Left lung (tissue), 10 donors: ENCODE measurements around the gene SPATA19. TPM values are rescaled to one million over a fixed set of nuclear protein-coding genes. Genes with fewer than 3 reads are reported as not detected.

Experiments used
- ATAC-seq: fragments of 200-7000 bp; cut with Tn5 transposase; one replicate; pipeline ENCODE4 v1.9.1; 2020; ENCODE audit warnings: moderate library complexity
- DNase-seq, 4 donors: peaks; one replicate each; pipeline ENCODE4 v3.0.0-alpha.2; 2013 to 2020
- H3K27ac ChIP-seq, 2 donors: fragments of 200-600 bp; sonication (generic) in 1 of 2; one replicate each; pipeline versions ENCODE4 v1.5.0 to v1.8.0; 2020 to 2021
- H3K27me3 ChIP-seq, 2 donors: fragments of 200-600 bp; sonication (generic) in 1 of 2; one replicate each; pipeline versions ENCODE4 v1.5.0 to v1.8.0; 2020 to 2021
- H3K36me3 ChIP-seq, 2 donors: fragments of 200-600 bp; sonication (generic) in 1 of 2; one replicate each; pipeline versions ENCODE4 v1.5.0 to v1.8.0; 2020 to 2021
- H3K4me1 ChIP-seq, 2 donors: fragments of 200-600 bp; one replicate each; pipeline ENCODE4 v1.8.0; 2021
- H3K4me3 ChIP-seq, 2 donors: fragments of 200-600 bp; sonication (generic) in 1 of 2; one replicate each; pipeline versions ENCODE4 v1.5.0 to v1.8.0; 2020 to 2021; ENCODE audit warnings: mild to moderate bottlenecking in 1 of 2
- H3K9me3 ChIP-seq, 2 donors: fragments of 200-600 bp; sonication (generic) in 1 of 2; one replicate each; pipeline versions ENCODE4 v1.5.0 to v1.8.0; 2020 to 2021
- CTCF ChIP-seq, 2 donors: fragments of 200-600 bp; sonication (generic) in 1 of 2; IDR thresholded peaks; one replicate each; pipeline versions ENCODE4 v1.5.0 to v1.8.0; 2021; ENCODE audit warnings: antibody characterized with exemption in 2 of 2
- intact Hi-C, 2 donors: fragments of 100-400 bp; cut with DNase I; formaldehyde crosslinking; loops; one replicate each; pipeline versions ENCODE4 v1.11.2 to v1.14.2; 2022
- polyA plus RNA-seq, 6 donors: library from polyadenylated mRNA; unstranded; fragments of 120-200 nt; gene quantifications; one replicate each; pipeline ENCODE4 v1.2.1, GENCODE V29; 2013; ENCODE audit not compliant: insufficient read length in 6 of 6
- total RNA-seq, 2 donors: library from RNA; stranded (reverse); fragmentation: NEBNext Ultra II Directional; extraction: Animal tissue kit (Norgen Biotek cat#: 25700); gene quantifications; one replicate each; pipeline ENCODE4 v1.2.1, GENCODE V29; 2021
- donor health status: DM: no; HTN: yes; CAD: no.
- donor health status: DM: no; HTN: no; CAD: no.

SPATA19 gene
- total and polyA plus RNA-seq, 8 donors = not detected

GRCh38 chr11:133795088-133795487 is 50.2 kb downstream of the SPATA19 start:
- Histone ChIP-seq H3K27ac (no peak overlapping the region), H3K27me3 (peaks cover 0 to 8% of the 10 kb centered on the region in 2 donors), H3K4me1 (no peaks in the 10 kb centered on the region), H3K9me3 (peaks cover 0 to 29% of the 10 kb centered on the region in 2 donors), H3K36me3 (no peaks in the 10 kb centered on the region), H3K4me3 (no peak overlapping the region)
- no peak for ATAC-seq
- no peak for DNase-seq
- intact Hi-C loops = no loop called here
- no peak for TF ChIP-seq CTCF (IDR thresholded peaks at IDR 0.05)

- no peak for ATAC-seq
- TF ChIP-seq CTCF (IDR thresholded peaks at IDR 0.05) = no peak
Observed at GRCh38 chr11:133794205-133794604, 51.1 kb downstream of the SPATA19 start.

DNA sequence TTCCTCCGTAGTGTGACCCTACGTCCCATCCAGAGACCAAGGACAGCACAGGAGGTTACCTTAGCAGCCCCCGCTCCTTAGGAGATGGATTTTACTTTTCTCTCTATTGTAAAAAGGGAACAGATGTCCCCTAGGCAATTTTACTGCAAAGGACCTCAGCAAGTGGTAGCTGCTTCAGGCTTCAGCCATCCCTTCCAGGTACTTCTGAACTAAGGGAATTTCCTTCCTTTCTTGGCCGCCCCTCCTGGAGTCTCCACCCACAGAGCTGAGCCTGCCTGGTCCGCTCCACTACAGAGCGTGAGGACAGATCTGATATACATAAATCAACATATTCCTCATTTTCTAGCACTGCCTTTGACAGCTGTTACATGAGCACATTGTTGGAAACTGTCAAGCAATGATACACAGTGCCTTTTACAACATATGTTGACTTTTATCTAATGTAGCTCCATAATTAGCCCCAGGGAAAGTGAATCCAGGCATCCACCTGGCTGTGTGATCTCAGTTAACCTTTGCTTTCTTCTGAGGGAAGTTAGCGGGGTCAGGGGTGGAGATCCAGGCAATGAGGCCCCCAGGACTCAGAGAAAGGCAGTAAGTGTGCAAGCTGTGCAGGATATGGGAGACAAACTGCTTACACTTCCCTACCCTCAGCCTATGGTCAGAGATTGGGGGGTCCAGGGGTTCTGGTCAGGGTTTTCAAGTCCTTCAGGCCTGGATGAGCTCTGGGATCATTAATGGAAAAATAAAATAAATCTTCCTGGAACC is 51.9 kb downstream of the SPATA19 start:
- H3K4me3 ChIP-seq = no peak overlapping the region
- H3K27me3 ChIP-seq = peaks cover 4 to 20% of the 10 kb centered on the region in 2 donors
- intact Hi-C loops = no loop called here
- DNase-seq = no peak
- no peak overlapping the region for H3K27ac ChIP-seq
- no peaks in the 10 kb centered on the region for H3K4me1 ChIP-seq
- H3K36me3 ChIP-seq = no peaks in the 10 kb centered on the region
- ATAC-seq = no peak
- no peak for TF ChIP-seq CTCF (IDR thresholded peaks at IDR 0.05)
- H3K9me3 ChIP-seq = peaks cover 0 to 29% of the 10 kb centered on the region in 2 donors

More at GRCh38 chr11:133794205-133794604, 51.1 kb downstream of the SPATA19 start:
- H3K36me3 ChIP-seq = no peaks in the 10 kb centered on the region
- H3K4me3 ChIP-seq = no peak overlapping the region
- H3K4me1 ChIP-seq = no peaks in the 10 kb centered on the region
- no peak overlapping the region for H3K27ac ChIP-seq
- peaks cover 0 to 13% of the 10 kb centered on the region in 2 donors for H3K27me3 ChIP-seq
- intact Hi-C loops = no loop called here
- DNase-seq = no peak
- H3K9me3 ChIP-seq = peaks cover 0 to 29% of the 10 kb centered on the region in 2 donors

DNA sequence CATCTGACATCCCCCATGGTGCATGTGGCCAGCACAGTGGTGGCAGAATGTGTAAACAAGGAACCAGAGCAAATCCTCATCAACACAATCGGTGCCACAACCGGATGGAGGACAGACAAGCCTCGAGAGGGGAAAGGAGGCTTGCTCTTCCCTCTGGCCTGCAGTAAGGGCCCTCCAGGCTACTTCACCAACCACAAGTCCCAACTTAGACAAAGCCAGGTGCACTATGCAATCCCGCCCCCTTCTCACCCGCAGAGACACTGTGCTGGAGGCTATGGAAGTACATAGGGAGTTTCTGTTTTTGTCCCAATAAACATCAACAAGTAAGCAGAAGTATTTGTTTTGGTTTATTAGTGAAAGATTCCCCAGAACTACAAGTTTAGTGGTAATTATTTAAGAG is 54.3 kb downstream of the SPATA19 start:
- no peak for ATAC-seq
- no peaks in the 10 kb centered on the region for H3K36me3 ChIP-seq
- no peaks in the 10 kb centered on the region for H3K4me1 ChIP-seq
- peaks cover 0 to 25% of the 10 kb centered on the region in 2 donors for H3K9me3 ChIP-seq
- TF ChIP-seq CTCF (IDR thresholded peaks at IDR 0.05) = no peak
- no peak overlapping the region for H3K4me3 ChIP-seq
- H3K27ac ChIP-seq = no peak overlapping the region
- intact Hi-C loops = no loop called here
- DNase-seq = no peak
- peaks cover 18 to 34% of the 10 kb centered on the region in 2 donors for H3K27me3 ChIP-seq

Other genes starting within 250 kb of the SPATA19 start
- 1 to 10 TPM; 8.7 to 9.9 TPM for gene IGSF9B, start 111.5 kb upstream of the SPATA19 start, total RNA-seq
- 1 to 10 TPM; 1.8 to 3.9 (median 2.7) TPM for gene IGSF9B, start 111.5 kb upstream of the SPATA19 start, polyA plus RNA-seq
- 10 to 100 TPM; 29.4 to 31.2 TPM for gene JAM3, start 223.6 kb upstream of the SPATA19 start, total RNA-seq
- gene JAM3, start 223.6 kb upstream of the SPATA19 start, polyA plus RNA-seq = 10 to 100 TPM; 70.2 to 85.4 (median 74.0) TPM